Stimulated activated naive CD8-positive, alpha-beta T cell treated with anti-CD3 and anti-CD28 coated beads, Interleukin-15, Interleukin-2, amounts not matched to agents 100 ng/mL and 50 ng/mL, for 24 hours (primary cell): ENCODE results near the gene ANKEF1.
A peak's percentile ranks its signal among the peaks of the same experiment; 100 is the strongest.

ENCODE experiments used
- H3K27ac Mint-ChIP-seq: one replicate; pipeline ENCODE4 v1.8.0; 2021; ENCODE audit warnings: mild to moderate bottlenecking, mixed read lengths
- H3K27me3 Mint-ChIP-seq: one replicate; pipeline ENCODE4 v1.8.0; 2021; ENCODE audit warnings: mixed read lengths
- H3K36me3 Mint-ChIP-seq: one replicate; pipeline ENCODE4 v1.8.0; 2021; ENCODE audit warnings: low read depth, mixed read lengths
- H3K4me1 Mint-ChIP-seq: one replicate; pipeline ENCODE4 v1.8.0; 2021; ENCODE audit warnings: low read depth, mixed read lengths
- H3K4me3 Mint-ChIP-seq: one replicate; pipeline ENCODE4 v1.8.0; 2021; ENCODE audit warnings: mild to moderate bottlenecking, mixed read lengths
- H3K9me3 Mint-ChIP-seq: one replicate; pipeline ENCODE4 v1.8.0; 2021; ENCODE audit warnings: mixed read lengths

The ANKEF1 gene

GRCh38 chr20:10034717-10035571 is at the start of gene ANKEF1:
ANKEF1 (plus strand) TSS chr20:10034987; CDS start chr20:10038302, 3,315 bp downstream.
- no peak within 1 kb of the TSS for H3K27ac Mint-ChIP-seq
- peak within 1 kb of the TSS; percentile 41 for H3K4me3 Mint-ChIP-seq
- peaks cover 4% of the 10 kb centered on the region for H3K4me1 Mint-ChIP-seq

GRCh38 chr20:9985281-9985680 is 49.5 kb upstream of the ANKEF1 start:
- Mint-ChIP-seq H3K36me3 (no peaks in the 10 kb centered on the region), H3K27ac (no peak overlapping the region), H3K4me1 (no peaks in the 10 kb centered on the region), H3K27me3 (peaks cover 14% of the 10 kb centered on the region), H3K9me3 (no peaks in the 10 kb centered on the region), H3K4me3 (no peak overlapping the region)

More at GRCh38 chr20:10034717-10035571, at the start of gene ANKEF1:
- no peaks in the 10 kb centered on the region for H3K9me3 Mint-ChIP-seq
- H3K27me3 Mint-ChIP-seq = peaks cover 7% of the 10 kb centered on the region
- H3K36me3 Mint-ChIP-seq = no peaks in the 10 kb centered on the region

- no peak overlapping the region for H3K27ac Mint-ChIP-seq
- H3K36me3 Mint-ChIP-seq = no peaks in the 10 kb centered on the region
- peaks cover 14% of the 10 kb centered on the region for H3K27me3 Mint-ChIP-seq
- no peak overlapping the region for H3K4me3 Mint-ChIP-seq
- H3K4me1 Mint-ChIP-seq = no peaks in the 10 kb centered on the region
- H3K9me3 Mint-ChIP-seq = no peaks in the 10 kb centered on the region
Measured at GRCh38 chr20:9985773-9986172, 49.0 kb upstream of the ANKEF1 start.

GRCh38 chr20:9989066-9989724 is 45.6 kb upstream of the ANKEF1 start:
- Mint-ChIP-seq H3K4me3 (no peak overlapping the region), H3K36me3 (no peaks in the 10 kb centered on the region), H3K27me3 (peaks cover 14% of the 10 kb centered on the region), H3K4me1 (no peaks in the 10 kb centered on the region), H3K27ac (no peak overlapping the region), H3K9me3 (no peaks in the 10 kb centered on the region)

- peaks cover 7% of the 10 kb centered on the region for H3K27me3 Mint-ChIP-seq
- no peak overlapping the region for H3K4me3 Mint-ChIP-seq
- H3K36me3 Mint-ChIP-seq = no peaks in the 10 kb centered on the region
- no peak overlapping the region for H3K27ac Mint-ChIP-seq
- no peaks in the 10 kb centered on the region for H3K4me1 Mint-ChIP-seq
- H3K9me3 Mint-ChIP-seq = peaks cover 3% of the 10 kb centered on the region
Measured at GRCh38 chr20:9993137-9993536, 41.6 kb upstream of the ANKEF1 start.

GRCh38 chr20:9994676-9995075 is 40.1 kb upstream of the ANKEF1 start:
- H3K27ac Mint-ChIP-seq = no peak overlapping the region

GRCh38 chr20:9995510-9996272 is 39.1 kb upstream of the ANKEF1 start:
- Mint-ChIP-seq H3K36me3 (no peaks in the 10 kb centered on the region), H3K4me3 (no peak overlapping the region), H3K27me3 (no peaks in the 10 kb centered on the region), H3K9me3 (peaks cover 3% of the 10 kb centered on the region), H3K4me1 (no peaks in the 10 kb centered on the region), H3K27ac (no peak overlapping the region)

More at GRCh38 chr20:9994676-9995075, 40.1 kb upstream of the ANKEF1 start:
- H3K27me3 Mint-ChIP-seq = peaks cover 3% of the 10 kb centered on the region
- H3K4me1 Mint-ChIP-seq = no peaks in the 10 kb centered on the region
- peaks cover 3% of the 10 kb centered on the region for H3K9me3 Mint-ChIP-seq
- H3K36me3 Mint-ChIP-seq = no peaks in the 10 kb centered on the region
- no peak overlapping the region for H3K4me3 Mint-ChIP-seq

GRCh38 chr20:9996944-9997343 is 37.8 kb upstream of the ANKEF1 start:
- Mint-ChIP-seq H3K4me3 (no peak overlapping the region), H3K9me3 (peaks cover 3% of the 10 kb centered on the region), H3K27me3 (no peaks in the 10 kb centered on the region)

GRCh38 chr20:9999645-10000044 is 35.1 kb upstream of the ANKEF1 start:
- no peaks in the 10 kb centered on the region for H3K4me1 Mint-ChIP-seq
- peaks cover 2% of the 10 kb centered on the region for H3K9me3 Mint-ChIP-seq
- no peaks in the 10 kb centered on the region for H3K36me3 Mint-ChIP-seq
- no peak overlapping the region for H3K4me3 Mint-ChIP-seq
- H3K27me3 Mint-ChIP-seq = no peaks in the 10 kb centered on the region
- no peak overlapping the region for H3K27ac Mint-ChIP-seq

More at GRCh38 chr20:9996944-9997343, 37.8 kb upstream of the ANKEF1 start:
- Mint-ChIP-seq H3K36me3 (no peaks in the 10 kb centered on the region), H3K4me1 (no peaks in the 10 kb centered on the region), H3K27ac (no peak overlapping the region)

GRCh38 chr20:10002866-10003265 is 31.9 kb upstream of the ANKEF1 start:
- H3K9me3 Mint-ChIP-seq = no peaks in the 10 kb centered on the region
- peaks cover 4% of the 10 kb centered on the region for H3K27me3 Mint-ChIP-seq
- H3K4me1 Mint-ChIP-seq = no peaks in the 10 kb centered on the region
- no peak overlapping the region for H3K27ac Mint-ChIP-seq
- no peaks in the 10 kb centered on the region for H3K36me3 Mint-ChIP-seq
- no peak overlapping the region for H3K4me3 Mint-ChIP-seq

- Mint-ChIP-seq H3K27ac (no peak overlapping the region), H3K36me3 (no peaks in the 10 kb centered on the region), H3K9me3 (no peaks in the 10 kb centered on the region), H3K4me3 (no peak overlapping the region), H3K27me3 (peaks cover 10% of the 10 kb centered on the region), H3K4me1 (no peaks in the 10 kb centered on the region)
Measured at GRCh38 chr20:10004900-10005299, 29.9 kb upstream of the ANKEF1 start.

- no peaks in the 10 kb centered on the region for H3K9me3 Mint-ChIP-seq
- H3K4me1 Mint-ChIP-seq = no peaks in the 10 kb centered on the region
- no peak overlapping the region for H3K4me3 Mint-ChIP-seq
- H3K27ac Mint-ChIP-seq = no peak overlapping the region
- no peaks in the 10 kb centered on the region for H3K36me3 Mint-ChIP-seq
- peaks cover 15% of the 10 kb centered on the region for H3K27me3 Mint-ChIP-seq
Measured at GRCh38 chr20:10005885-10006284, 28.9 kb upstream of the ANKEF1 start.

GRCh38 chr20:10006447-10007090 is 28.2 kb upstream of the ANKEF1 start:
- no peaks in the 10 kb centered on the region for H3K4me1 Mint-ChIP-seq
- no peaks in the 10 kb centered on the region for H3K36me3 Mint-ChIP-seq
- no peaks in the 10 kb centered on the region for H3K9me3 Mint-ChIP-seq
- no peak overlapping the region for H3K4me3 Mint-ChIP-seq
- H3K27ac Mint-ChIP-seq = no peak overlapping the region
- H3K27me3 Mint-ChIP-seq = peaks cover 15% of the 10 kb centered on the region

GRCh38 chr20:10007158-10007557 is 27.6 kb upstream of the ANKEF1 start:
- H3K9me3 Mint-ChIP-seq = no peaks in the 10 kb centered on the region
- no peak overlapping the region for H3K4me3 Mint-ChIP-seq
- no peaks in the 10 kb centered on the region for H3K4me1 Mint-ChIP-seq
- H3K27ac Mint-ChIP-seq = no peak overlapping the region
- no peaks in the 10 kb centered on the region for H3K36me3 Mint-ChIP-seq
- peaks cover 15% of the 10 kb centered on the region for H3K27me3 Mint-ChIP-seq
